Gastrocnemius medialis (tissue), 4 donors: ENCODE measurements around the gene CUX1.

ENCODE experiments used
- CTCF ChIP-seq, 5 experiments: fragments of 450-650 bp in 3 of 5; fragments of 200-600 bp in 2 of 5; sonication (generic) in 2 of 5; IDR thresholded peaks in 4 of 5; conservative IDR thresholded peaks in 1 of 5; 1 replicate in 4 of 5; 2 replicates in 1 of 5; pipeline ENCODE4 v1.5.1; 2016 to 2019; ENCODE audit warnings: antibody characterized with exemption in 5 of 5, mild to moderate bottlenecking in 3 of 5, moderate library complexity in 3 of 5
- POLR2A ChIP-seq, 2 donors: fragments of 450-650 bp; IDR thresholded peaks; one replicate each; pipeline ENCODE4 v1.6.1; 2017; ENCODE audit warnings: antibody characterized with exemption in 2 of 2, mild to moderate bottlenecking in 2 of 2, moderate library complexity in 2 of 2

- TF ChIP-seq CTCF (IDR thresholded peaks at IDR 0.05 in 4 of 5, conservative IDR thresholded peaks at IDR 0.05 in 1 of 5) = no peak
- no peak for TF ChIP-seq POLR2A (IDR thresholded peaks at IDR 0.05)
Measured at GRCh38 chr7:101843293-101844271, 26.2 kb downstream of the CUX1 start.
